ENCODE measurements around the gene OGDH.
A peak's percentile ranks its signal among the peaks of the same experiment; 100 is the strongest.
"Not testable (repeated sequence)": the region's sequence is repeated elsewhere in the genome, so short reads cannot be mapped to it uniquely, and the experiment has no call there.

OGDH gene

GRCh38 chr7:44729949-44730590 lies 123.6 kb downstream of the OGDH start:
- TF ChIP-seq CTCF (IDR thresholded peaks at IDR 0.05; ENCODE audit: low read depth, low read length) (no peak), POLR2A (IDR thresholded peaks at IDR 0.05; ENCODE audit: extremely low read depth, insufficient read length) (no peak), MYC (IDR thresholded peaks at IDR 0.05; ENCODE audit: low read depth, low read length) (no peak), MAX (IDR thresholded peaks at IDR 0.05; ENCODE audit: low read depth, low read length) (0 out of 2 replicates have a peak, but pooled peaks have one; percentile 13)
- DNase-seq (ENCODE audit: low read depth) = no peak
- no peak overlapping the region for H3K4me3 ChIP-seq (ENCODE audit: low read depth, low read length)

GRCh38 chr7:44732971-44733370 lies 126.5 kb downstream of the OGDH start:
- not testable (repeated sequence) for DNase-seq (ENCODE audit: low read depth); H3K4me3 ChIP-seq (ENCODE audit: low read depth, low read length)

- TF ChIP-seq MYC (IDR thresholded peaks at IDR 0.05; ENCODE audit: low read depth, low read length) = no peak
- no peak for TF ChIP-seq CTCF (IDR thresholded peaks at IDR 0.05; ENCODE audit: low read depth, low read length)
- no peak for TF ChIP-seq MAX (IDR thresholded peaks at IDR 0.05; ENCODE audit: low read depth, low read length)
- no peak for TF ChIP-seq POLR2A (IDR thresholded peaks at IDR 0.05; ENCODE audit: extremely low read depth, insufficient read length)
- no peak overlapping the region for H3K4me3 ChIP-seq (ENCODE audit: low read depth, low read length)
- no peak for DNase-seq (ENCODE audit: low read depth)
Observed at GRCh38 chr7:44733708-44734481, 127.5 kb downstream of the OGDH start.

- no peak for TF ChIP-seq CTCF (IDR thresholded peaks at IDR 0.05; ENCODE audit: low read depth, low read length)
- TF ChIP-seq MAX (IDR thresholded peaks at IDR 0.05; ENCODE audit: low read depth, low read length) = no peak
- no peak for TF ChIP-seq POLR2A (IDR thresholded peaks at IDR 0.05; ENCODE audit: extremely low read depth, insufficient read length)
- TF ChIP-seq MYC (IDR thresholded peaks at IDR 0.05; ENCODE audit: low read depth, low read length) = no peak
- no peak overlapping the region for H3K4me3 ChIP-seq (ENCODE audit: low read depth, low read length)
- DNase-seq (ENCODE audit: low read depth) = peak; percentile 70
Observed at GRCh38 chr7:44735403-44736165, 129.2 kb downstream of the OGDH start.

GRCh38 chr7:44736896-44737295 lies 130.5 kb downstream of the OGDH start:
- DNase-seq (ENCODE audit: low read depth) = no peak
- H3K4me3 ChIP-seq (ENCODE audit: low read depth, low read length) = no peak overlapping the region
- TF ChIP-seq MAX (IDR thresholded peaks at IDR 0.05; ENCODE audit: low read depth, low read length) (no peak), POLR2A (IDR thresholded peaks at IDR 0.05; ENCODE audit: extremely low read depth, insufficient read length) (no peak), MYC (IDR thresholded peaks at IDR 0.05; ENCODE audit: low read depth, low read length) (no peak), CTCF (IDR thresholded peaks at IDR 0.05; ENCODE audit: low read depth, low read length) (no peak)
